Type B pancreatic cell (in vitro differentiated cells): ENCODE measurements around the gene SUPT3H. TPM values are rescaled to one million over a fixed set of nuclear protein-coding genes. Genes with fewer than 3 reads are reported as not detected.

Experiments
- DNase-seq: peaks from one replicate; pipeline ENCODE4 v3.0.0; 2021; ENCODE audit warnings: mixed read lengths; ENCODE audit not compliant: unreplicated experiment; ENCODE audit errors: extremely low spot score
- H3K27ac Mint-ChIP-seq: 2 replicates; pipeline ENCODE4 v1.8.0; 2021; ENCODE audit warnings: mild to moderate bottlenecking, mixed read lengths
- H3K27me3 Mint-ChIP-seq: 2 replicates; pipeline ENCODE4 v1.8.0; 2021; ENCODE audit warnings: mixed read lengths
- H3K36me3 Mint-ChIP-seq: 2 replicates; pipeline ENCODE4 v1.8.0; 2021; ENCODE audit warnings: mixed read lengths
- H3K4me1 Mint-ChIP-seq: one replicate; pipeline ENCODE4 v1.8.0; 2021; ENCODE audit warnings: mixed read lengths; ENCODE audit not compliant: unreplicated experiment
- H3K4me3 Mint-ChIP-seq: 2 replicates; pipeline ENCODE4 v1.8.0; 2021; ENCODE audit warnings: mild to moderate bottlenecking, mixed read lengths
- H3K9me3 Mint-ChIP-seq: 2 replicates; pipeline ENCODE4 v1.8.0; 2021; ENCODE audit warnings: mixed read lengths
- total RNA-seq: library from RNA; stranded (reverse); gene quantifications from 2 replicates; pipeline ENCODE4 v1.2.1, GENCODE V29; 2021; ENCODE audit warnings: low replicate concordance
- TF ChIP-seq, protein P1 (sequence below): fragments of 200-600 bp; sonication (generic); conservative IDR thresholded peaks from 2 replicates; pipeline ENCODE4 v1.5.0; 2021; ENCODE audit warnings: antibody characterized with exemption, mild to moderate bottlenecking

Gene SUPT3H
- total RNA-seq, 1 donor from 2014 or later: 18.4 TPM

DNA sequence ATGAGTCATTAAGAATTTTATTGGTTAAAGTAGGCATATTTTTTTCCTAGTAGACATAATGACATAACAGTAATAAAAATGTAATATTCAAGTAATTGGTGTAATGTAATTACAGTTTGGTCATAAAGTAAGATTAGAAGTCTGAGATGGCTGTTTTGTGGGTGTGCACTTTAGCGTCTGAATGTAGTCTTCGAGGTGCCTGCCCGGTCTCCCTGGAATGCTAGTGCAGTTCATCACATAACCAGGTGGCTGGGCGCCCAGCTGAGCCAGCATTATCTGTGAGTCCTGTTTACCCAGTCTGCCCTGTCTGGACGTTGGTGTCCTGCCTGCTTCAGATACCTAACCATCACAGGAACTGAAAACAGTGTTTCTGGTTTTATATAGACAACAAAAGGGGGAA, 571.1 kb downstream of the SUPT3H start:
- Mint-ChIP-seq H3K27ac (no peak overlapping the region), H3K4me1 (peaks cover 11% of the 10 kb centered on the region), H3K4me3 (no peak overlapping the region), H3K9me3 (no peaks in the 10 kb centered on the region), H3K36me3 (no peaks in the 10 kb centered on the region), H3K27me3 (peaks cover 2% of the 10 kb centered on the region)
- no peak for DNase-seq
- TF ChIP-seq, protein P1, sequence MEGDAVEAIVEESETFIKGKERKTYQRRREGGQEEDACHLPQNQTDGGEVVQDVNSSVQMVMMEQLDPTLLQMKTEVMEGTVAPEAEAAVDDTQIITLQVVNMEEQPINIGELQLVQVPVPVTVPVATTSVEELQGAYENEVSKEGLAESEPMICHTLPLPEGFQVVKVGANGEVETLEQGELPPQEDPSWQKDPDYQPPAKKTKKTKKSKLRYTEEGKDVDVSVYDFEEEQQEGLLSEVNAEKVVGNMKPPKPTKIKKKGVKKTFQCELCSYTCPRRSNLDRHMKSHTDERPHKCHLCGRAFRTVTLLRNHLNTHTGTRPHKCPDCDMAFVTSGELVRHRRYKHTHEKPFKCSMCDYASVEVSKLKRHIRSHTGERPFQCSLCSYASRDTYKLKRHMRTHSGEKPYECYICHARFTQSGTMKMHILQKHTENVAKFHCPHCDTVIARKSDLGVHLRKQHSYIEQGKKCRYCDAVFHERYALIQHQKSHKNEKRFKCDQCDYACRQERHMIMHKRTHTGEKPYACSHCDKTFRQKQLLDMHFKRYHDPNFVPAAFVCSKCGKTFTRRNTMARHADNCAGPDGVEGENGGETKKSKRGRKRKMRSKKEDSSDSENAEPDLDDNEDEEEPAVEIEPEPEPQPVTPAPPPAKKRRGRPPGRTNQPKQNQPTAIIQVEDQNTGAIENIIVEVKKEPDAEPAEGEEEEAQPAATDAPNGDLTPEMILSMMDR: no peak

DNA sequence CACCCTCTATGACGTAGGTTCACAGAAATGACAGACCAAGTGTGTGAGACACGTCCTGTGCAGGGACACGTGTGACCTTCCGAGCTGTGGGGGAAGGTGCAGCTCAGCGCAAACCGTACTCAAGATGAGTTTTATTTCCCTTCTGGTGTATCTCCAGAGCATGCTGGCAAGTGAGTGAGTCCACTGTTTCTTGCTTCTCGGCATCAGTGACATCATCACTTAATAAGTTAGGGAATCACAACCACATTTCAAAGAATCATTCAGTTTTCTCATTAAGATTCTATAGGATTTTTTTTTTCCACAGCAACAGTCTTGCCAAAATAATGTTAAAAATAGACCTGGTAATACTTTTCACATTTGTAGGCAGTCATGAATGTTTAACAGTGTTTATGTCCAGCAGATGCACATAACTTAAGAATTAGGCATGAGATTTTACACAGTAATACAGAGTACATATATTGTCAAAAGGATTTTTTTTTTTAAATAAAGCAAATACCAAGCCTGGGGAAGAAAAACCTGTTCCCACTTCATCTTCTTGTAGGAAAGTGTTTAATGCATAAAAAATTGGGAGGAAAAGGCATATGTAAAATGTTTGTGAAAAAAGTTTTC, 572.4 kb downstream of the SUPT3H start:
- H3K4me1 Mint-ChIP-seq: peaks cover 13% of the 10 kb centered on the region
- no peak overlapping the region for H3K4me3 Mint-ChIP-seq
- H3K9me3 Mint-ChIP-seq: no peaks in the 10 kb centered on the region
- TF ChIP-seq, protein P1: no peak
- no peak for DNase-seq
- H3K27me3 Mint-ChIP-seq: peaks cover 8% of the 10 kb centered on the region
- H3K27ac Mint-ChIP-seq: no peak overlapping the region
- H3K36me3 Mint-ChIP-seq: no peaks in the 10 kb centered on the region

DNA sequence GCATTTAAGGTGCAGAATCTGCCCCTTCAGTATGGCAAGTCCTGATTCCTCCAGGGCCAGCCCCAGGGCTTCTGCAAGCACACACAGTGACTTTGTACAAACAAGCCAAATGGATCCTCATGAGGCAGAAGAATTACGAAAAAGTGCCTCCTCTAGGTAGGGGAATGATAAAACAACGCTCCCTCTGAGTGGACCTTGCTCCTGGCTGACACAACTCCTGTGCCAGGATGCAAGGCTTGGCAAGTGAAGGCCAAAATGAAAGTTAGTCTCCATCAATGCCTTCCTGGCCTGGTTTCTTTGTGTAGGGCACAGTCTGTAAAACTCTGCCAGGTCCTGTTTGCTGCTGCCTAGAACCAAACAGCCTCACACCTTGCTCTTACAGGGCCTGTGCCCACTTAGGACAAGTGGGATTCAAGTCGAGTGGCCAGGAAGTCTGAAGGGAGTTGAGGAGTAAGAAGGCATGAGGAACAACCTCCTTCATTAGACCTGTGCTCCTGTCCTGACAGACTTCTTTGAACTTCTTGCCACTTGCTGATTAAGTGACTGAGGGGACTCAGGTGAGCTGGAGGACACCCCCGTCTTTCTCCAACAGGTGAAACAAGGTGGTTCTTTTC, 573.1 kb downstream of the SUPT3H start:
- no peaks in the 10 kb centered on the region for H3K36me3 Mint-ChIP-seq
- H3K27ac Mint-ChIP-seq: no peak overlapping the region
- TF ChIP-seq, protein P1: no peak
- no peaks in the 10 kb centered on the region for H3K9me3 Mint-ChIP-seq
- DNase-seq: no peak
- peaks cover 20% of the 10 kb centered on the region for H3K4me1 Mint-ChIP-seq
- H3K4me3 Mint-ChIP-seq: no peak overlapping the region
- H3K27me3 Mint-ChIP-seq: peaks cover 13% of the 10 kb centered on the region

DNA sequence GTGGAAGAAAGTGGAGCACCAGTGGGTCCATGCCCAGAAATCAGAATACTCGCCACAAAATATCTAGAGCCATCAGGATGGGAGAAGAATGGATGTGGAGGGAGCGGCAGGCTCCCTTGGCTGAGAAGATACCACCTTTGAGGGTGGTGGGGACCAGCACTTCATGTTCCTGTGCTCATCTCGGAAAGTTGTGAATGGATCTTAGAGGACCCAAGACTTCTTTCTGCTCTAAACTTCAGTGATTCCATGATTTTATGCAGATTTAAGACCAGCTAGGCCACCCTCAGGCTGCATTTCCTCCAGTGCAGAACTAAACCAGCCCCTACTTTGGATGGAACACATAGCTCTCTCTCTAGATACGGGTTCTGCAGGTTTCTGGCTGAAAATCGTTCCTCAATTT, 573.7 kb downstream of the SUPT3H start:
- Mint-ChIP-seq H3K27ac (no peak overlapping the region), H3K36me3 (no peaks in the 10 kb centered on the region), H3K4me1 (peaks cover 21% of the 10 kb centered on the region), H3K9me3 (no peaks in the 10 kb centered on the region), H3K27me3 (peaks cover 17% of the 10 kb centered on the region), H3K4me3 (no peak overlapping the region)
- TF ChIP-seq, protein P1: no peak
- no peak for DNase-seq

DNA sequence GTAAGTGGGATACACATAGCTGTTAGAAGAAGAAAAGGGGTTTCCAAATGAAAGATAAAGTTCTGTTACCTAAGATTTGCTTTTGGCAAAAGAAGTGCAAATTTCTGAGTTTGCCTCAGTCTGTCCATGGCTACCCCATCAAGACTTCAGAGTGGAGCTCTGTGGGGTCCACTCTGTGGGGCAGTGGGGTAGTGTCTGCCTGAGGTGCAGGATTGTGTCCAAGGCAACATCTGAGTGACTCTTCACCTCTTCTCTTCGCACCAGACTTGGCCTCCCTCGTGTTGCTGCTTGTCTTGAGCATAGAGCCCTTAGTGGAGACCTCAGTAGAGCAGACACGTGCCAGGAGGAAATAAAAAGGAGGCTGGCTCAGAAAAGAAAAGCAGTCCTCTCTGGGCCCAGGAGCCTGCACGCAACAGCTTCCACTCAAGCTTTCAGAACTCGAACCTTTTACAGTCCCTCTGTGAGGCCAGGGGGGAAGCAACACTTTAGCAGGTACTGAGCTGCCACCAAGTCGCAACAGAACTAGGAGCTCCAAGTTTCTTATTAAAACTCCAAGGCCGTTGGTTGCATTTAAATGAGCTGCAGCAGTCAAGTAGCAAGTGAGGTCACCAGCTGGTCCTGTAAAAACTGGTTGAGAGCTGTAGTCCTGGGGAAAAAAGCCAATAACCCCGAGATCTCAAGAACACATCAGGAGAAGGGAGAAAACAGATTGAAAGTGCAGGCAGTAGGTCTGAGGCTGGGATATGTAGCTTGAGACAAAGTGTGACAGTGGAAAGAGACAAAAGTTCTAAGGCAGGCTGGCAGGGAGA, 576.7 kb downstream of the SUPT3H start:
- TF ChIP-seq, protein P1: no peak
- H3K4me3 Mint-ChIP-seq: no peak overlapping the region
- H3K4me1 Mint-ChIP-seq: peaks cover 16% of the 10 kb centered on the region
- H3K9me3 Mint-ChIP-seq: peaks cover 2% of the 10 kb centered on the region
- no peaks in the 10 kb centered on the region for H3K36me3 Mint-ChIP-seq
- no peak overlapping the region for H3K27ac Mint-ChIP-seq
- DNase-seq: no peak
- H3K27me3 Mint-ChIP-seq: peaks cover 23% of the 10 kb centered on the region
